HG03378 (cell line): Measurements from ENCODE around the gene DAZ4.
"Not testable (repeated sequence)": the region's sequence is repeated elsewhere in the genome, so short reads cannot be mapped to it uniquely, and the experiment has no call there.

ENCODE experiments used
- ATAC-seq: cut with Tn5 transposase; IDR thresholded peaks from one replicate; pipeline ENCODE4 v1.9.1; 2021; ENCODE audit warnings: mild to moderate bottlenecking, moderate library complexity; ENCODE audit not compliant: unreplicated experiment

The DAZ4 gene

GRCh38 chrY:24833619-24834018 lies at the start of gene DAZ4:
TSS of gene DAZ4 (plus strand) at chrY:24833919. CDS start at chrY:24834127, 208 bp downstream.
- ATAC-seq, result not testable (repeated sequence)

GRCh38 chrY:24813293-24813692 lies 20.4 kb upstream of the DAZ4 start, which contains the start of gene DAZ3:
TSS of gene DAZ3 (minus strand) at chrY:24813393. CDS start at chrY:24813185, 208 bp downstream.
- ATAC-seq, result not testable (repeated sequence)

- not testable (repeated sequence) for ATAC-seq
Measured at GRCh38 chrY:24821836-24822235, 11.9 kb upstream of the DAZ4 start.

GRCh38 chrY:24824184-24824879 lies 9.4 kb upstream of the DAZ4 start:
- ATAC-seq, result not testable (repeated sequence)

- not testable (repeated sequence) for ATAC-seq
Measured at GRCh38 chrY:24825069-24825468, 8.7 kb upstream of the DAZ4 start.
